ENCODE measurements around the gene AGO4.
"Not testable (repeated sequence)": the region's sequence is repeated elsewhere in the genome, so short reads cannot be mapped to it uniquely, and the experiment has no call there.

- TF ChIP-seq CTCF, POLR2A, POLR2AphosphoS5 (IDR thresholded peaks at IDR 0.05): not testable (repeated sequence)
Measured at GRCh38 chr1:35874115-35874514, 66.3 kb downstream of the AGO4 start.
